Measurements from ENCODE around the gene SYTL5. TPM values are rescaled to one million over a fixed set of nuclear protein-coding genes. Genes with fewer than 3 reads are reported as not detected.

SYTL5 gene
- total and polyA plus RNA-seq, 4 donors = 0.83 to 8.4 (median 1.5) TPM

DNA sequence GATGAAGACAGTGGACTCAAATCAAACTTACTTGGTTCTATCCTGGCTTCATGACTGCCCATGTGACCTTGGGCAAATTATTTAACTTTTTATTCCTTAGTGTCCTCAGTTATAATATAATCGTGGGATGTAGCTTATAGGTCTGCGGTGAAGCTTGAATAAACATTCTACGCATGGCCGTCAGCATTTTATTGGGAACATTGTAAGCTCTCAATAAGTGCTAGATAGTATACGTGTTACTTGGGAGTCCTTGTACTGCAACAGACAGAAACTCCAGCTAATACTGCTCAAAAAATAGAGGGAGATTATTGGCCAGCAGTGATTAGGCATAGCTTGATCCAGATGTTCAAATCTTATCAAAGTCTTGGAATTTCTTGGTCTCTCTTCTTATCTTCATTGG lies 104.8 kb downstream of the SYTL5 start:
- Histone ChIP-seq H3K4me3 (no peak overlapping the region), H3K4me1 (ENCODE audit: control insufficient read depth in 5 of 5, insufficient read depth in 5 of 5, low read length in 5 of 5) (peaks cover 0 to 4% (median 0%) of the 10 kb centered on the region in 5 donors), H3K36me3 (ENCODE audit: control insufficient read depth in 4 of 4, insufficient read depth in 4 of 4, low read length in 4 of 4) (no peaks in the 10 kb centered on the region), H3K9me3 (ENCODE audit: control insufficient read depth in 4 of 4, insufficient read depth in 3 of 4, low read length in 3 of 4) (no peaks in the 10 kb centered on the region), H3K27me3 (ENCODE audit: control insufficient read depth in 3 of 3, insufficient read depth in 3 of 3, low read length in 2 of 3) (peaks cover 0 to 8% (median 3%) of the 10 kb centered on the region in 3 donors), H3K27ac (ENCODE audit: low read depth in 1 of 2, low read length in 1 of 2) (no peak overlapping the region), H3K9ac (ENCODE audit: insufficient read depth in 1 of 2, low read length in 2 of 2) (no peak overlapping the region)
- WGBS, 2 donors = 86 to 97% methylated on average over 5 of the region's 5 CpGs
- no peak for DNase-seq
- ATAC-seq (ENCODE audit: insufficient read depth, low FRiP score) = no peak
- TF ChIP-seq, protein P1, sequence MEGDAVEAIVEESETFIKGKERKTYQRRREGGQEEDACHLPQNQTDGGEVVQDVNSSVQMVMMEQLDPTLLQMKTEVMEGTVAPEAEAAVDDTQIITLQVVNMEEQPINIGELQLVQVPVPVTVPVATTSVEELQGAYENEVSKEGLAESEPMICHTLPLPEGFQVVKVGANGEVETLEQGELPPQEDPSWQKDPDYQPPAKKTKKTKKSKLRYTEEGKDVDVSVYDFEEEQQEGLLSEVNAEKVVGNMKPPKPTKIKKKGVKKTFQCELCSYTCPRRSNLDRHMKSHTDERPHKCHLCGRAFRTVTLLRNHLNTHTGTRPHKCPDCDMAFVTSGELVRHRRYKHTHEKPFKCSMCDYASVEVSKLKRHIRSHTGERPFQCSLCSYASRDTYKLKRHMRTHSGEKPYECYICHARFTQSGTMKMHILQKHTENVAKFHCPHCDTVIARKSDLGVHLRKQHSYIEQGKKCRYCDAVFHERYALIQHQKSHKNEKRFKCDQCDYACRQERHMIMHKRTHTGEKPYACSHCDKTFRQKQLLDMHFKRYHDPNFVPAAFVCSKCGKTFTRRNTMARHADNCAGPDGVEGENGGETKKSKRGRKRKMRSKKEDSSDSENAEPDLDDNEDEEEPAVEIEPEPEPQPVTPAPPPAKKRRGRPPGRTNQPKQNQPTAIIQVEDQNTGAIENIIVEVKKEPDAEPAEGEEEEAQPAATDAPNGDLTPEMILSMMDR (IDR thresholded peaks at IDR 0.05; ENCODE audit: control extremely low read depth, extremely low read depth) = no peak

DNA sequence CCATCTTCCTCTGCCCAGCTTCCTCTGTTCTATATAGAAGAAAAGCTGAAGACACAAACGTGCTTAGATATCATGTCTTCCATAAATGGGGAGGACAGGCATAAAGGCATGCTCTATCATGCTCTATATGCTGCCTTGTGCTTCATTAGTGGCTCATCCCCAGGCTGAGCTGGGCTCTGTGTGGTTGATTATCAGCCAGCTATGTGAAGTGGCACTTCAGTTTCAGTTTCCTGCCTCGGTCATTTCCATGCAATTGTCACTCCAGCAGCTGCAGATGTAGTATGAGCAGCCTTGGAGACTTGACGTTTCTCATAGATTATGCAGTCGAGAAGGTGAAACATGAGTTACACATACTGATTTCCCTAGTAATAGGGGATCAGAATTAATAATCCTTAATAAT lies 106.2 kb downstream of the SYTL5 start:
- ATAC-seq (ENCODE audit: insufficient read depth, low FRiP score) (no peak), DNase-seq (no peak)
- H3K36me3 ChIP-seq (ENCODE audit: control insufficient read depth in 4 of 4, insufficient read depth in 4 of 4, low read length in 4 of 4) = no peaks in the 10 kb centered on the region
- H3K27ac ChIP-seq (ENCODE audit: low read depth in 1 of 2, low read length in 1 of 2) = no peak overlapping the region
- no peaks in the 10 kb centered on the region for H3K4me1 ChIP-seq (ENCODE audit: control insufficient read depth in 5 of 5, insufficient read depth in 5 of 5, low read length in 5 of 5)
- no peak overlapping the region for H3K9ac ChIP-seq (ENCODE audit: insufficient read depth in 1 of 2, low read length in 2 of 2)
- TF ChIP-seq, protein P1 (IDR thresholded peaks at IDR 0.05; ENCODE audit: control extremely low read depth, extremely low read depth) = no peak
- WGBS, 2 donors = 55 to 67% methylated on average over 4 of the region's 4 CpGs
- H3K4me3 ChIP-seq = no peak overlapping the region
- peaks cover 0 to 4% (median 3%) of the 10 kb centered on the region in 3 donors for H3K27me3 ChIP-seq (ENCODE audit: control insufficient read depth in 3 of 3, insufficient read depth in 3 of 3, low read length in 2 of 3)
- H3K9me3 ChIP-seq (ENCODE audit: control insufficient read depth in 4 of 4, insufficient read depth in 3 of 4, low read length in 3 of 4) = no peaks in the 10 kb centered on the region

DNA sequence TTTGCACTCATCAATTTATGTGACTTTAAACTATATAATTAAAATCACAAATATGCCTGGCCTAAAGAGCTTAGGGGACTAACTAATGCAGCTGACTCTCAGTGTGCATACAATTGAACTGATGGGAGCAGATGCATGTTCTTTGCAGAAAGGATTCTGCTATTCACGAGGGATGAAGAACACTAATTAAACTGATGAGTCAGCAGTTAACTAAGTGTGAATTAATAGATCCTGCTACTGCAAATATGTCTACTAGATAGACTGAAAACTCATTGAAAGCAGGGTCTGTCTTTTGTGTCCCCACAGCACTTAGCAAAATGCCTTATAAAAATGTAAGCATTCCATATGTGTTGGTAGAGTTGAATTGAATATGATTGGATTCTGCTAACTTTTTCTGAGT lies 110.4 kb downstream of the SYTL5 start:
- 82 to 85% methylated on average over 1 of the region's 1 CpG for WGBS, 2 donors
- no peak overlapping the region for H3K4me3 ChIP-seq

More for the DNA sequence above, 110.4 kb downstream of the SYTL5 start:
- Histone ChIP-seq H3K27me3 (ENCODE audit: control insufficient read depth in 3 of 3, insufficient read depth in 3 of 3, low read length in 2 of 3) (peaks cover 0 to 15% (median 0%) of the 10 kb centered on the region in 3 donors), H3K4me1 (ENCODE audit: control insufficient read depth in 5 of 5, insufficient read depth in 5 of 5, low read length in 5 of 5) (no peaks in the 10 kb centered on the region), H3K9me3 (ENCODE audit: control insufficient read depth in 4 of 4, insufficient read depth in 3 of 4, low read length in 3 of 4) (no peaks in the 10 kb centered on the region), H3K9ac (ENCODE audit: insufficient read depth in 1 of 2, low read length in 2 of 2) (no peak overlapping the region), H3K36me3 (ENCODE audit: control insufficient read depth in 4 of 4, insufficient read depth in 4 of 4, low read length in 4 of 4) (no peaks in the 10 kb centered on the region), H3K27ac (ENCODE audit: low read depth in 1 of 2, low read length in 1 of 2) (no peak overlapping the region)
- TF ChIP-seq, protein P1 (IDR thresholded peaks at IDR 0.05; ENCODE audit: control extremely low read depth, extremely low read depth) = no peak
- no peak for ATAC-seq (ENCODE audit: insufficient read depth, low FRiP score)
- no peak for DNase-seq
